Activated effector memory CD4-positive, alpha-beta T cell treated with Interleukin-2 at 50 U/mL for 16 hours (primary cell): ENCODE results near the gene ZFP62.

ENCODE experiments used
- DNase-seq: peaks from one replicate; pipeline ENCODE4 v3.0.0-alpha.2; 2020

The ZFP62 gene

DNA sequence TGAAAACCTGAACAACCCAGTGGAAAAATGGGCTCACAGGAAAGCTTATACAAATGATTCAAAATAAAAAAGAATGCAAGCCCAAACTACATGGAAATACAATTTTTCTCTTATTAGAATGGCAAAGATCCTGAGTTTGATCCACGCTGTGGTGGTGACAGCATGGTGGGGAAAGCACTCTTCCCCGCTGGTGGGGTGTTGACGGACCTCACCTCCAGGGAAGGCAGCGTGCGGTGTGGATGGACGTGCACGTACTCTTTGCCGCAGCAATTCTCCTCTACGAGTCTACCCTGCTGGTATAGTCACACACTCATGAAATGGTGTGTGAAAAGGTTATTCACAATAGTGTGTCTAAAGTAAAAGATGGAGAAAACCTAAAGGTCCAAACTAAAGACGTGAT, 5.9 kb upstream of the ZFP62 start:
- no peak for DNase-seq

DNA sequence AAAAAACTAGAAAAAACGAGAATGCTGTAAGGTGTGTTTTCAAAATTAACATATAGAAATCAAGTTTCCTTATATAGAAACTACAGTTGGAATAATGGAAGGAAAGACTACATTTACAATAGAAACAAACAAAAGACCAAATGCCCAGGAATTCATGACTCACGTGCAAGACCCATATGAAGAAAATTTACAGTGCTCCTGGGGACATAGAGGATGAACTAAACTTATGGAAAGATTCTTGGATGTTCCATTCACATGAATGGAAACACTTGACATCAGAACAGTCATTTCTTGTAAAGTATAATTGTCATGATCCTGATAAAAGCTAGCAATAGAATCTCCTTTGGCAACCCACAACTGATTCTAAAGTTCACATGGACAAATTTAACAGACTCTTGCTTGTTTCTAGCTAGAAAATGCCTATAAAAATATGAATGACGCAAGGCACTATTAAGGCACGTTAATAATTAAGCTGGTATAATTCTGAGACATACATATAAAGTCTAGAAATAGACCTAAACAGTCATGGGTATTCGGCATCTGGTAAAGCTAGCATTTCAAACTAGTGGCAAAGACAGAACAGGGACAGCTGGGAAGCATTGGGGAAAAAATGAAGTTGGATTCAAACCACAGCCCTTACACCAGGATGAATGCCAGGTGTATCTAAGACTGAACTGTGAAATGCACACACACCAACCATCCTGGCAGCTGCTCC, 5.1 kb upstream of the ZFP62 start:
- no peak for DNase-seq

GRCh38 chr5:180862645-180863044, 1.6 kb upstream of the ZFP62 start:
- no peak for DNase-seq

- DNase-seq, result no peak
Observed at GRCh38 chr5:180860273-180860886, 696 bp downstream of the ZFP62 start.

- no peak for DNase-seq
Observed at GRCh38 chr5:180858586-180858985, 2.5 kb downstream of the ZFP62 start.

- DNase-seq, result no peak
Observed at GRCh38 chr5:180853848-180854176, 7.3 kb downstream of the ZFP62 start.

GRCh38 chr5:180853121-180853847, 7.8 kb downstream of the ZFP62 start:
- no peak for DNase-seq

GRCh38 chr5:180852495-180852894, 8.6 kb downstream of the ZFP62 start:
- no peak for DNase-seq

GRCh38 chr5:180850434-180851078, 10.5 kb downstream of the ZFP62 start:
- no peak for DNase-seq

DNA sequence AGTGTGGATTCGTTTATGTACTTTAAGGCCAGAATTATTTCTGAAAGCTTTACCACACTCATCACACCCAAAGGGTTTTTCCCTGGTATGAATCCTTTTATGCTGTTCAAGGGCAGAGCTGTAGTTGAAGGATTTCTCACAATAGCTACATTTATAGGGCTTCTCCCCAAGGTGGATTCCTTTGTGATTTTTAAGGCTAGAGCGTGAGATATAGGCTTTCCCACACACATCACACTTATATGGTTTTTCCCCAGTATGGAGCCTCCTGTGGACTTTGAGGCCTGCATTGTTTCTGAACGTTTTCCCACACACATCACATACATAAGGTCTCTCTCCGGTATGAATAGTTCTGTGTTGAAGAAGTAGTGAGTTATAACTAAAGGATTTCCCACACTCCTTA, 11.2 kb downstream of the ZFP62 start:
- no peak for DNase-seq

GRCh38 chr5:180848878-180849277, 12.2 kb downstream of the ZFP62 start:
- DNase-seq, result no peak

- DNase-seq, result no peak
Observed at GRCh38 chr5:180848265-180848664, 12.8 kb downstream of the ZFP62 start.

DNA sequence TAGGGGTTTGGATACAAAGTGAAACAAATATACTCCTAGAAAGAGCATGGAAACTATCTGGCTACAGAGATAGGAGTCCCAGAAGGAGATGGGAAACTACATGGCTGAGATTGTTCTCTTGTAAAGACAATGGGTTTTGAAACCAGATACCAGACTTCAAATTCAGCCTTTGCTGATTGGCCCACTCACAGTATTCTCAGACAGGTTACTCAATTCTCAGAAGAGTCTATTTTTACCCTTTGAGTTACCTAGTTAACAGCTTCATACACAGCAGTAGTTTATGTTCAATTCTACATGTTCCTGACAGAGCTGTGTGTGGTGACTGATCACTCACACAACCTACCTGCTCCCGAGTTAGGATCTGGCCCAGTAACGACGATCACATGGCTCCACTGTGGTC, 14.1 kb downstream of the ZFP62 start:
- DNase-seq, result no peak

GRCh38 chr5:180844858-180845257, 16.2 kb downstream of the ZFP62 start:
- no peak for DNase-seq

DNA sequence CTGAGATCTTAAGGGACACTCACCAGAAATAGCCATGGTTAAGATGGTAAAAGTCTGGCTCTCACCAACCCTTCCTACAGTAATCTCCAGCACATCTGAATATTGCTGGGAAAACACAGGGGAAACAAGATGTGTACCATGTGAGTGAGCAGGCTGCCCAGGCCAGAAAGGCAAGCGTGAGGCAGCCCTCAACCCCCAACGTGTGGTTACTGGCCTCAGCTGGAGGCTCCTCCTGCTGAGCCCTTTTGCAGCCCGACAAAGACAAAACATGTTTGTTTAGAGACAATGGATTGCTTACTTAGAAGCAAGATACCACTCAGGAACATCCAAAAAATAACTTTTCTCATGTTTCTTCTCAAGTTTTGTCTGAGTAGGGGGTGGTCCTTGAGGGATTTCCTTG, 16.6 kb downstream of the ZFP62 start:
- no peak for DNase-seq

DNA sequence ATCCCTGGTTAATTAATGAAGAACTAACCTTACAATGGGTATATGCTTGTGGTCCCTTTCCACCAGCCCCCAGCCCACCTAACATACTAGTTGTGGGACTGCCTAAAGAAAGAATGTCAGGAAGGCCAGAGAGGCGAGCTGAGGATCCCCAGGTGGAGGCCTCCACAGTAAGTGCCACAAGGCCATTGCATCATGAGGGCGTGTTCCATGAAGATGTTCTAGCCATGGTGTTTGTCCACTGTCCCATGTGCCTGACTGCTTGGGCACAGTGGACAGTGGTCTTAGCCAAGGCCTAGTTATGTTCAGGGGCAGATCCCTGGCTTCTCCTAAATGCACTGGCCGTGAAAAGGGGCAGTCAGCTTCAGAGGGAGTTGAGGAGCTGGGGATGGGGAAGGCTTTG, 21.1 kb downstream of the ZFP62 start:
- no peak for DNase-seq

- DNase-seq, result no peak
Observed at GRCh38 chr5:180839227-180839626, 21.8 kb downstream of the ZFP62 start.

GRCh38 chr5:180837478-180837877, 23.6 kb downstream of the ZFP62 start:
- no peak for DNase-seq

GRCh38 chr5:180832638-180833068, 28.4 kb downstream of the ZFP62 start:
- DNase-seq, result no peak

DNA sequence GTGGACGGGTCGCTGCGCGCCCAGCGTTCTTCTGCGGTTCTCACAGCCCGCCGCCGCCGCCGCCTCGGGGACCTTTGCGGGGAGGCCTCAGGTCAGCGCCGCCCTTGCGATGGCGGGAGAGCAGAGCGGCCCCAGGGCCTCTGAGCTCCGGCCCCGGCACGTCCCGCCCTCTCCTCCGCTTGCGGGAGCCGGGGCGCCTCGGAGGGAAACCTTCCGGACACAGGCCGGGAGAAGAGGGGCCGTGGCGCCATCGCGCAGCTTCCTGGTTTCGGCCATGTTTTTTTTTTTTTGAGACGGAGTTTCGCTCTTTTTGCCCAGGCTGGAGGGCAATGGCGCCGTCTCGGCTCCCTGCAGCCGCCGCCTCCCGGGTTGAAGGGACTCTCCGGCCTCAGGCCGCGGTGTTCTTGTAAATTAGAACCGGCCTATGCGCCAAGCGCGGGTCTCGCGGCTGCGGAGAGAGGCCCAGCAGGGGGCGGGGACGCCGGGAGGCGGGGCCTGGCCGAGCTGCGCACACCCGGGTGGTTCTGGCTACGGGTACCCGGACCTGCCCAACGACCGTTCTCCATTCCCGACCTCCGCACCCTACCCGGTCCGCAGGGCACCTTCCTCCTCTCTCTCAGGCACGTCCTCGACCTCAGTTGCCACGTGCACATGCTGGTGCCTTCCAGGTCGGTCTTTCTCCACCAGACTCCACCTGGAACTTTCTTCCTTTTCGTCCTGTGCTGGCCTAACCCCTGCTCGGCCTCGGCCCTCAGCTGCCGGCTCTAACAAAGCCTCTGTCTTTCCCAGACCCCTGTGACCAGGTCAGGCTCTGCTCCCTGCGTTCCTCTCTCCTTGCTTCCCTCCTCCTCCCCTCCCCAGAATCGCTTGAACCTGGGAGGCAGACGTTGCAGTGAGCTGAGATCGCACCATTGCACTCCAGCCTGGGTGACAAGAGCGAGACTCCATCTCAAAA, 29.7 kb downstream of the ZFP62 start:
- DNase-seq, result peak; percentile 71

DNA sequence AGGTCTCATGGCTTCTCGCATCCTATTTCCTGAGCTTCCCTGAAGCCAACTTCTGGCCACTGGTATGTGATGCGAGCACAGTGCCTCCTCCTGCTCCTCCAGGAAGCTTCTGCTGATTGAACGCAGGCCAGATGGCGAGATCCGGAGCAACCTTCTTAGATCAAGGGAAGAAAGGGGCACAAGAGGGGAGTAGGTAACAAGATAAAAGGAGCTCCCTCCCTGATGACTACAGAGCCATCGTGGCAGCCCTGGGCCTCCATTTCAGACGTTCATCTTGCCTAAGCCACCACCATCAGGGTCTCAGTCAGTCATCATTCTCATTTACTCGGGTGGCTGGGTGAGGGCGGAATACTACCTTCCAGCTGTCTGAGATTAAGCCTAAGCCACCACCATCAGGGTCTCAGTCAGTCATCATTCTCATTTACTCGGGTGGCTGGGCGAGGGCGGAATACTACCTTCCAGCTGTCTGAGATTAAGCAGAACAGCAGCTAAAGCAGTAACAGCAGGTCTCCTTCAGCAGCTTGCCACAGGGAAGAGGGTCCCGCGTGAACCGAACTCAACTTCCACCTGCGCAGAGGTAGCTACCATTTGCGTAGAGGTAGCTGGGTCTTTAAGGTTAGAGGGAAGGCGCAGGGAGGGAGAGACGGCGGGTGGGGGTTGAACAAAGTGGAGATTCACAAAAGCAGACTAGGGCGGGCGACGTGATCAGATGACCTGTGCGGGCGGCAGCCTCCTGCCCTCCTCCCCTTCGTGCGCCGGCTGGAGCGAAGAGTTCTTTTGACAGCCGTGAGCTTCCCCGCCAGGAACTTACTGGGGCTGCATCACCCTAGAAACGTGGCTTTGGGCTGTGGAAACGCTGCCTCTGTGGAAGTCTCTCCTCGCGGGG, 30.6 kb downstream of the ZFP62 start:
- DNase-seq, result peak; percentile 70

DNA sequence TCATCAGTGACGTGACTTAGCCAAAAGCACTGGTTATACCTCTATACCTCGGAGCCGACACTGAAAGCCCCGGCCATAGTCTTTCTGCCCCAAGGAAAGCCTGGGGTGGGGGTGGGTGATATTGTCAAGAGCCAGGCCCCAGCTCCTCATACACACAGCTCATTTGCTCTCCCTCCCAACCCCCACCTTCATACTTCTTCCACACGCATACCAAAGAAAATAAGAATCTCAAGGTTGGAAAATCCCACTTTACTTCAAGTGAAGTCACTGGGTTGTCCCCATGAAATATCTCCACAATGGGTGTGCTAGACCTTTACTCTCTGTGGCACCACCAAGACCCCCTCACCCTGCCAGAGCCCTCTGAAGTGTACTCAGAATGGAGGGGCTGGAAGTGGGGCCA, 31.4 kb downstream of the ZFP62 start:
- no peak for DNase-seq
